Gastroesophageal sphincter (tissue), 4 donors: Measurements from ENCODE around the gene SLC25A1. TPM values are rescaled to one million over a fixed set of nuclear protein-coding genes. Genes with fewer than 3 reads are reported as not detected.

ENCODE experiments used
- ATAC-seq: fragments of 150-250 bp; one replicate; pipeline ENCODE4 v1.9.1; 2016; ENCODE audit warnings: mild to moderate bottlenecking, moderate library complexity
- H3K27ac ChIP-seq, 4 donors: fragments of 200-600 bp; sonication (generic) in 3 of 4; 1 replicate in 3 of 4; 2 replicates in 1 of 4; pipeline ENCODE4 v1.5.1; 2016 to 2019
- H3K27me3 ChIP-seq: fragments of 200-600 bp; sonication (generic); one replicate; pipeline ENCODE4 v1.5.1; 2019
- H3K36me3 ChIP-seq, 2 donors: fragments of 200-600 bp; sonication (generic); one replicate each; pipeline ENCODE4 v1.5.1; 2019; ENCODE audit warnings: control low read depth in 1 of 2
- H3K4me1 ChIP-seq, 3 donors: fragments of 200-600 bp; sonication (generic); 1 replicate in 2 of 3; 2 replicates in 1 of 3; pipeline ENCODE4 v1.5.1; 2016 to 2019; ENCODE audit warnings: control low read depth in 2 of 3
- H3K4me3 ChIP-seq, 2 donors: fragments of 200-600 bp; sonication (generic); one replicate each; pipeline ENCODE4 v1.5.1; 2019; ENCODE audit warnings: mild to moderate bottlenecking in 1 of 2, moderate library complexity in 1 of 2
- H3K9me3 ChIP-seq, 3 donors: fragments of 200-600 bp; sonication (generic); one replicate each; pipeline ENCODE4 v1.5.1; 2017 to 2019; ENCODE audit warnings: control low read depth in 2 of 3
- EP300 ChIP-seq: sonication (generic); formaldehyde crosslinking; IDR thresholded peaks from one replicate; pipeline ENCODE4 v1.6.1; 2017; ENCODE audit warnings: antibody characterized with exemption, mild to moderate bottlenecking
- POLR2A ChIP-seq, 2 donors: fragments of 450-650 bp; IDR thresholded peaks; one replicate each; pipeline ENCODE4 v1.6.1; 2017; ENCODE audit warnings: antibody characterized with exemption in 2 of 2, mild to moderate bottlenecking in 2 of 2, moderate library complexity in 1 of 2
- POLR2AphosphoS5 ChIP-seq: sonication (generic); formaldehyde crosslinking; IDR thresholded peaks from one replicate; pipeline ENCODE4 v1.6.1; 2017; ENCODE audit warnings: antibody characterized with exemption
- WGBS, 2 donors: methylation state at CpG; one replicate each; pipeline ENCODE4 v1.1.5; 2018; ENCODE audit warnings: low coverage in 1 of 2; 5-methylcytosine and 5-hydroxymethylcytosine counted together
- total RNA-seq, 4 donors: library from RNA; depleted of rRNA; stranded (reverse); fragments of >200 nt; gene quantifications; one replicate each; pipeline ENCODE4 v1.1.0, GENCODE V29; 2016
- TF ChIP-seq, protein P1 (sequence below), 4 experiments: fragments of 200-600 bp in 2 of 4; fragments of 450-650 bp in 2 of 4; sonication (generic) in 1 of 4; IDR thresholded peaks; one replicate each; pipeline ENCODE4 v1.5.1; 2017 to 2019; ENCODE audit warnings: antibody characterized with exemption in 4 of 4, mild to moderate bottlenecking in 2 of 4, moderate library complexity in 2 of 4

SLC25A1 gene
- total RNA-seq, 4 donors from 2014 or later = 42.1 to 69.9 (median 51.1) TPM

DNA sequence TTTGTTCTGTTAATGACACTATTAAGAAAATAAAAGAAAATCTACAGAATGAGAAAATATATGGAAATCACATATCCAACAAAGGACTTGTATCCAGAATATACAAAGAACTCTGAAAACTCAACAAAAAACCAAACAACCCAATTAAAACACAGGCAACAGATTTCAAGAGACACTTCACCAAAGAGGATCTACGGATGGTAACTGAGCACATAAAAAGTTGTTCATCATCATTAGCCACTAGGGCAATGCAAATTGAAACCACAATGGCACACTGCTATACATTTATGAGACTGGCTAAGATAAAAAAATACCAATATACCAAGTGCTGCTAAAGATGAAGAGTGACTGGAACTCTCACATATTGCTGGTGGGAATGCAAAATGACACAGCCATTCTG is 34.5 kb upstream of the SLC25A1 start:
- ATAC-seq = no peak
- 50 to 73% methylated on average over 1 of the region's 1 CpG for WGBS, 2 donors
- H3K9me3 ChIP-seq = no peaks in the 10 kb centered on the region
- H3K27ac ChIP-seq = no peak overlapping the region
- H3K36me3 ChIP-seq = peaks cover 0 to 47% of the 10 kb centered on the region in 2 donors
- no peaks in the 10 kb centered on the region for H3K4me1 ChIP-seq
- no peak for TF ChIP-seq POLR2A (IDR thresholded peaks at IDR 0.05)
- no peak for TF ChIP-seq POLR2AphosphoS5
- no peak for TF ChIP-seq EP300
- TF ChIP-seq, protein P1, sequence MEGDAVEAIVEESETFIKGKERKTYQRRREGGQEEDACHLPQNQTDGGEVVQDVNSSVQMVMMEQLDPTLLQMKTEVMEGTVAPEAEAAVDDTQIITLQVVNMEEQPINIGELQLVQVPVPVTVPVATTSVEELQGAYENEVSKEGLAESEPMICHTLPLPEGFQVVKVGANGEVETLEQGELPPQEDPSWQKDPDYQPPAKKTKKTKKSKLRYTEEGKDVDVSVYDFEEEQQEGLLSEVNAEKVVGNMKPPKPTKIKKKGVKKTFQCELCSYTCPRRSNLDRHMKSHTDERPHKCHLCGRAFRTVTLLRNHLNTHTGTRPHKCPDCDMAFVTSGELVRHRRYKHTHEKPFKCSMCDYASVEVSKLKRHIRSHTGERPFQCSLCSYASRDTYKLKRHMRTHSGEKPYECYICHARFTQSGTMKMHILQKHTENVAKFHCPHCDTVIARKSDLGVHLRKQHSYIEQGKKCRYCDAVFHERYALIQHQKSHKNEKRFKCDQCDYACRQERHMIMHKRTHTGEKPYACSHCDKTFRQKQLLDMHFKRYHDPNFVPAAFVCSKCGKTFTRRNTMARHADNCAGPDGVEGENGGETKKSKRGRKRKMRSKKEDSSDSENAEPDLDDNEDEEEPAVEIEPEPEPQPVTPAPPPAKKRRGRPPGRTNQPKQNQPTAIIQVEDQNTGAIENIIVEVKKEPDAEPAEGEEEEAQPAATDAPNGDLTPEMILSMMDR (IDR thresholded peaks at IDR 0.05) = no peak
- H3K27me3 ChIP-seq = no peaks in the 10 kb centered on the region
- H3K4me3 ChIP-seq = no peak overlapping the region

DNA sequence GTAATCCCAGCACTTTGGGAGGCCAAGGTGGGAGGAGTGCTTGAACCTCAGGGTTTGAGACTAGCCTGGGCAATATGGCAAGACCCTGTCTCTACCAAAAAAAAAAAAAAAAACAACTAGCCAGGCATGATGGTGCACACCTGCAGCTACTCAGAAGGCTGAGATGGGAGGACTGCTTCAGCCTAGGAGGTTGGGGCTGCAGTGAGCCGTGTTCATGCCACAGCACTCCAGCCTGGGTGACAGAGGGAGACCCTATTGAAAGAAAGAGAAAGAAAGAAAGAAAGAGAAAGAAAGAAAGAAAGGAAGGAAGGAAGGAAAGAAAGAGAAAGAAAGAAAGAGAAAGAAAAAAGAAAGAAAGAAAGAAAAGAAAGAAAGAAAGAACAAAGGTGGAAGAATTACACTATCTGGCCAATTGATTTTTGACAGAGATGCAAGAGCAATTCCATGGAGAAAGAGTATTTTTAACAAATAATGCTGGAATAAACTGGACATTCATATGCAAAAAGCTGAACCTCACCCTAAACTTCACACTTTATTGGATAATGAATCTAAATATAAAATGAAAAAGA is 33.9 kb upstream of the SLC25A1 start:
- WGBS, 2 donors = 100% methylated on average over 1 of the region's 1 CpG
- H3K36me3 ChIP-seq = peaks cover 0 to 53% of the 10 kb centered on the region in 2 donors
- ATAC-seq = no peak
- no peaks in the 10 kb centered on the region for H3K4me1 ChIP-seq
- no peaks in the 10 kb centered on the region for H3K27me3 ChIP-seq
- no peak for TF ChIP-seq POLR2AphosphoS5
- TF ChIP-seq, protein P1 (IDR thresholded peaks at IDR 0.05) = no peak
- TF ChIP-seq POLR2A (IDR thresholded peaks at IDR 0.05) = no peak
- no peak for TF ChIP-seq EP300
- H3K27ac ChIP-seq = no peak overlapping the region
- H3K9me3 ChIP-seq = no peaks in the 10 kb centered on the region
- H3K4me3 ChIP-seq = no peak overlapping the region

DNA sequence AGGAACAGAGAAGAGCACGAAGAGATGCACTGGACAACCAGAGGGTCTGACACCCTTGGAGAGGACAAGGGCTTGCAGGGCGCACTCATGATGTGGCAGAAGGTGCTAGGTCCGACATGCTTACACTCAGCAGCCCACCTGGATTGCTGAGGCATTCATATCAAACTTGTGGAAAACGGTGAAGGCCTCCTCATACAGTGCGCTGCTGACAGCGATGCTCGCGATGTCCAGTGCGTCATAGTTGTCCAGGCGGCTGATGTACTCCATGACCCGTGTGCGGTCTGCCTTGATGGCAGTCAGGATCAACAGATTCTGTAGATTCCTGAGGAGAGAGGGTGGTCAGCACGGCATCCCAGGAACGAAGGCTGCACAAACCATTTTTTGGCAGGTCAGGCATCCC is 31.7 kb upstream of the SLC25A1 start:
- H3K9me3 ChIP-seq = no peaks in the 10 kb centered on the region
- WGBS, 2 donors = 90 to 92% methylated on average over 13 to 14 of the region's 14 CpGs
- H3K36me3 ChIP-seq = peaks cover 0 to 48% of the 10 kb centered on the region in 2 donors
- H3K4me1 ChIP-seq = no peaks in the 10 kb centered on the region
- no peaks in the 10 kb centered on the region for H3K27me3 ChIP-seq
- no peak overlapping the region for H3K27ac ChIP-seq
- H3K4me3 ChIP-seq = no peak overlapping the region
- ATAC-seq = no peak
- TF ChIP-seq EP300 = no peak

DNA sequence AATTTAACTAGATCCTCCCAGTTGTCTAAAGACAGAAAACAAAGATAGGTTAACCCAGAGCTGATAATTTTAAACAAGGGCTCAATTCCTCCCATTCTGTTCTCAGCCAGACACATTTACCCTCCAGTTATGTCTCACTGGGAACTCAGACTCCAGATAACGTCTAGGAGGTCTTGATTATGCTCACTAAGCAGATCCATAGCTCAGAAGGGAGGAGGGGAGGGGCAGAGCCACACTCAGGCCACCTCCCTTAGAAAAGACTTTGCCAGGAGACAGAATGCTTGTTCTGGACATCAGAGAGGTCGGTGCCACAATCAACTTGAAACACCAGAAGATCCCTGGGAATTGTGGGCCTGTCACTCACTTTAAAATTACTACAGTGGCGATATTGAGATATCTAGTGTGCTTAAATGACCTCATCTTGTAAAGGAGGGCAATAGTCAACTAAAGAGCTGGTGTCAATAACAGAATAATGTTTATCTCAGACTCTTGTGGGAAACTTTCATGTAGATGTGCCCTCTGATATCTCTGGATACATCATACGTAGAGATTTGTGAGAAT is 29.8 kb upstream of the SLC25A1 start:
- Histone ChIP-seq H3K4me1 (no peaks in the 10 kb centered on the region), H3K4me3 (no peak overlapping the region), H3K36me3 (peaks cover 0 to 35% of the 10 kb centered on the region in 2 donors), H3K27me3 (no peaks in the 10 kb centered on the region), H3K27ac (no peak overlapping the region), H3K9me3 (no peaks in the 10 kb centered on the region)
- no peak for ATAC-seq
- no peak for TF ChIP-seq EP300
- TF ChIP-seq, protein P1 (IDR thresholded peaks at IDR 0.05) = no peak
- no peak for TF ChIP-seq POLR2AphosphoS5
- no peak for TF ChIP-seq POLR2A (IDR thresholded peaks at IDR 0.05)
- WGBS, 2 donors = 75 to 89% methylated on average over 2 to 3 of the region's 4 CpGs

DNA sequence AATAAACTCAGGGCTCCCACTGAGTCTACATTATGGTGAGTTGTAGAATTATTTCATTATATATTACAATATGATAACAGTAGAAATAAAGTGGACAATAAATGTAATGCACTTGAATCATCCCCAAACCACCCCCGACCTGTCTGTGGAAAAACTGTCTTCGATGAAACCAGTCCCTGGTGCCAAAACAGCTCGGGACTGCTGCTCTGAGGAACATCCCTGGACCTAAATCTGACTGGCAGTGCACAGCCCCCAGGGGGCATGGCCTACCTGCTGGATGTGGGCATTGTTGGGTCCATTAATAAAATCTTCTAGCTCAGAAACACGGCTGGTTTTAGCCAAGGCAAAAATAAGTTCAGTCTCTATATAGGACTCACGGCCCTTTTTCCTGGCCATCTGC is 29.3 kb upstream of the SLC25A1 start:
- ATAC-seq = no peak
- H3K27ac ChIP-seq = no peak overlapping the region
- H3K9me3 ChIP-seq = no peaks in the 10 kb centered on the region
- H3K4me3 ChIP-seq = no peak overlapping the region
- no peaks in the 10 kb centered on the region for H3K27me3 ChIP-seq
- no peaks in the 10 kb centered on the region for H3K4me1 ChIP-seq
- TF ChIP-seq POLR2A (IDR thresholded peaks at IDR 0.05) (no peak), POLR2AphosphoS5 (no peak), EP300 (no peak)
- TF ChIP-seq, protein P1 (IDR thresholded peaks at IDR 0.05) = no peak
- WGBS, 2 donors = 78 to 90% methylated on average over 5 of the region's 5 CpGs
- H3K36me3 ChIP-seq = peaks cover 0 to 35% of the 10 kb centered on the region in 2 donors
